GM23338 (cell line): ENCODE results near the gene CARMIL1. TPM values are rescaled to one million over a fixed set of nuclear protein-coding genes. Genes with fewer than 3 reads are reported as not detected.

Experiments
- ATAC-seq: fragments of 200-7000 bp; cut with Tn5 transposase; 3 replicates; pipeline ENCODE4 v1.9.1; 2020
- DNase-seq: peaks from one replicate; pipeline ENCODE4 v3.0.0-alpha.2; 2015; ENCODE audit warnings: low spot score
- H2AFZ ChIP-seq: fragments of 200-600 bp; sonication (generic); 2 replicates; pipeline ENCODE4 v1.8.0; 2016; ENCODE audit warnings: antibody characterized with exemption, mild to moderate bottlenecking, moderate library complexity
- H3F3A ChIP-seq: fragments of 200-600 bp; sonication (generic); replicated peaks from 2 replicates; pipeline ENCODE4 v1.8.0; 2017; ENCODE audit warnings: antibody characterized with exemption, mixed run types, low read depth
- H3K27ac ChIP-seq: fragments of 200-600 bp; sonication (generic); 2 replicates; pipeline ENCODE4 v1.6.1; 2016; ENCODE audit warnings: low read depth
- H3K27me3 ChIP-seq: fragments of 200-600 bp; sonication (generic); 2 replicates; pipeline ENCODE4 v1.8.0; 2016; ENCODE audit warnings: mild to moderate bottlenecking, mixed run types, moderate library complexity; ENCODE audit not compliant: insufficient read depth
- H3K36me3 ChIP-seq: fragments of 200-600 bp; sonication (generic); 2 replicates; pipeline ENCODE4 v1.8.0; 2016; ENCODE audit warnings: mild to moderate bottlenecking; ENCODE audit not compliant: insufficient read depth
- H3K4me1 ChIP-seq: fragments of 200-600 bp; sonication (generic); 2 replicates; pipeline ENCODE4 v1.8.0; 2016; ENCODE audit warnings: mild to moderate bottlenecking, moderate library complexity; ENCODE audit not compliant: insufficient read depth
- H3K4me2 ChIP-seq: fragments of 200-600 bp; sonication (generic); 2 replicates; pipeline ENCODE4 v1.7.1; 2017; ENCODE audit warnings: mixed run types
- H3K4me3 ChIP-seq: fragments of 200-600 bp; sonication (generic); 2 replicates; pipeline ENCODE4 v1.6.1; 2016; ENCODE audit warnings: mixed run types
- H3K79me2 ChIP-seq: fragments of 200-600 bp; sonication (generic); replicated peaks from 2 replicates; pipeline ENCODE4 v1.8.0; 2017; ENCODE audit warnings: mild to moderate bottlenecking; ENCODE audit not compliant: insufficient read depth
- H3K9me2 ChIP-seq: fragments of 200-600 bp; sonication (generic); 2 replicates; pipeline ENCODE4 v1.8.0; 2017; ENCODE audit not compliant: insufficient read depth
- H4K20me1 ChIP-seq: fragments of 200-600 bp; sonication (generic); replicated peaks from 2 replicates; pipeline ENCODE4 v1.8.0; 2017; ENCODE audit warnings: mild to moderate bottlenecking; ENCODE audit not compliant: insufficient read depth
- H3K27ac Mint-ChIP-seq: 2 replicates; pipeline ENCODE4 v1.8.0; 2020; ENCODE audit warnings: inconsistent platforms, mild to moderate bottlenecking, moderate library complexity, mixed read lengths
- H3K27me3 Mint-ChIP-seq: 3 replicates; pipeline ENCODE4 v1.8.0; 2022; ENCODE audit warnings: low read depth, mild to moderate bottlenecking, moderate library complexity, mixed read lengths, inconsistent platforms; ENCODE audit not compliant: insufficient read depth, poor library complexity
- H3K36me3 Mint-ChIP-seq: 3 replicates; pipeline ENCODE4 v1.8.0; 2021; ENCODE audit warnings: low read depth, mild to moderate bottlenecking, inconsistent platforms, moderate library complexity, mixed read lengths
- H3K4me1 Mint-ChIP-seq: 3 replicates; pipeline ENCODE4 v1.8.0; 2020; ENCODE audit warnings: mild to moderate bottlenecking, inconsistent platforms, mixed read lengths
- H3K4me3 Mint-ChIP-seq: 3 replicates; pipeline ENCODE4 v1.8.0; 2021; ENCODE audit warnings: moderate library complexity, mild to moderate bottlenecking, inconsistent platforms, mixed read lengths
- H3K9me3 Mint-ChIP-seq: 3 replicates; pipeline ENCODE4 v1.8.0; 2020; ENCODE audit warnings: moderate library complexity, mild to moderate bottlenecking, inconsistent platforms, mixed read lengths
- polyA plus RNA-seq: library from polyadenylated mRNA; unstranded; fragments of >200 nt; fragmentation: Nextera tagmentation; extraction: Ambion mirVana; gene quantifications from 2 replicates; pipeline ENCODE4 v1.2.1, GENCODE V29; 2016
- total RNA-seq: library from RNA; depleted of rRNA; stranded (reverse); fragments of >200 nt; shearing (Covaris generic); gene quantifications from 2 replicates; pipeline ENCODE4 v1.2.3, GENCODE V29; 2014
- TF ChIP-seq, protein P1 (sequence below): IDR thresholded peaks from one replicate; pipeline ENCODE4 v1.6.1; 2018; ENCODE audit warnings: antibody characterized with exemption; ENCODE audit not compliant: unreplicated experiment
- TF ChIP-seq, protein P2 (sequence below): fragments of 250-450 bp; sonication (Bioruptor Pico); IDR thresholded peaks from 2 replicates; pipeline ENCODE4 v1.5.0; 2020; ENCODE audit warnings: mild to moderate bottlenecking, moderate library complexity

CARMIL1 gene
- total and polyA plus RNA-seq, 2 experiments from 2014 or later, result 43.2 to 66.9 TPM

DNA sequence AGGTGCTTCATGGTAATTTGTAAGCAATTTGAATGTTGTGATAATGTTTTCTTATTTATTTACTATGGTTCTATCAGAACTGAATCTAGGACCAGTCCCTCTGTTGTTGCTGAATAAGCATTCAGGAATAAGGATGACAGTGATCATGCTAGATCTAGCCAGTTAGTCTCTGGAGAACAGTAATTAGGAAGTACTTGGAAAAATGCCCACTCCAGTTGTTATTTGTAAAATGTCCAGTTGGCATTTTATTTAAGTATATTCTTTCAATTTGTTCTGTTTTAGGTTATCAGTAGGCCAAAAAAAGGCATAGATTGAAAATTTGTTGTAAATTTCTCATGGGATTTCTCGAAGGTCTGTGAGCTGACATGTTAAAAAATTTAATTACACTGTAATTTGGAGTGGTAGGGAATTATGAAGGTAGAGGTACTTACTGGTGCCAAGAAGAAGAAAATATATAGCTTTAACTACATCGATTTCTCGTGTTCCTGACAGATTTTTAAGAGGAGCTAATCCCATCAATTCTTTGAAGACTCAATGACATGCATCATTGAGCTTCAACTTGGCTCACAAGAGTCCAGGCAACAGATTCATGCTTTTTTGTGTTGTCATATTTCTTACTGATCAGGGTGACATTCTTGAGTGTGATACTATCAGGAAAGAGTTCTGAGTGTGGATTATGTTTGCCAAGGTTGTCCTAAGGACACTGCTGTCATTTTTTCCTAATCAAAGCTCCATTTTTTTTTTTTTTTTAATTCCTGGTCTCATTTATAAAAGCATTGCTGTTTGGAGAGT lies 177.3 kb downstream of the CARMIL1 start:
- no peaks in the 10 kb centered on the region for H3K36me3 Mint-ChIP-seq
- Histone ChIP-seq H3K9me2 (no peaks in the 10 kb centered on the region), H3K36me3 (no peaks in the 10 kb centered on the region), H3F3A (no peaks in the 10 kb centered on the region), H3K27me3 (no peaks in the 10 kb centered on the region), H3K79me2 (no peaks in the 10 kb centered on the region), H3K4me3 (no peak overlapping the region), H3K4me2 (no peak overlapping the region), H3K4me1 (no peaks in the 10 kb centered on the region), H3K27ac (no peak overlapping the region), H4K20me1 (no peaks in the 10 kb centered on the region), H2AFZ (no peak overlapping the region)
- ATAC-seq, result no peak
- no peak for DNase-seq
- no peaks in the 10 kb centered on the region for H3K9me3 Mint-ChIP-seq
- H3K4me1 Mint-ChIP-seq, result peaks cover 12% of the 10 kb centered on the region
- no peaks in the 10 kb centered on the region for H3K27me3 Mint-ChIP-seq
- no peak overlapping the region for H3K4me3 Mint-ChIP-seq
- TF ChIP-seq, protein P1, sequence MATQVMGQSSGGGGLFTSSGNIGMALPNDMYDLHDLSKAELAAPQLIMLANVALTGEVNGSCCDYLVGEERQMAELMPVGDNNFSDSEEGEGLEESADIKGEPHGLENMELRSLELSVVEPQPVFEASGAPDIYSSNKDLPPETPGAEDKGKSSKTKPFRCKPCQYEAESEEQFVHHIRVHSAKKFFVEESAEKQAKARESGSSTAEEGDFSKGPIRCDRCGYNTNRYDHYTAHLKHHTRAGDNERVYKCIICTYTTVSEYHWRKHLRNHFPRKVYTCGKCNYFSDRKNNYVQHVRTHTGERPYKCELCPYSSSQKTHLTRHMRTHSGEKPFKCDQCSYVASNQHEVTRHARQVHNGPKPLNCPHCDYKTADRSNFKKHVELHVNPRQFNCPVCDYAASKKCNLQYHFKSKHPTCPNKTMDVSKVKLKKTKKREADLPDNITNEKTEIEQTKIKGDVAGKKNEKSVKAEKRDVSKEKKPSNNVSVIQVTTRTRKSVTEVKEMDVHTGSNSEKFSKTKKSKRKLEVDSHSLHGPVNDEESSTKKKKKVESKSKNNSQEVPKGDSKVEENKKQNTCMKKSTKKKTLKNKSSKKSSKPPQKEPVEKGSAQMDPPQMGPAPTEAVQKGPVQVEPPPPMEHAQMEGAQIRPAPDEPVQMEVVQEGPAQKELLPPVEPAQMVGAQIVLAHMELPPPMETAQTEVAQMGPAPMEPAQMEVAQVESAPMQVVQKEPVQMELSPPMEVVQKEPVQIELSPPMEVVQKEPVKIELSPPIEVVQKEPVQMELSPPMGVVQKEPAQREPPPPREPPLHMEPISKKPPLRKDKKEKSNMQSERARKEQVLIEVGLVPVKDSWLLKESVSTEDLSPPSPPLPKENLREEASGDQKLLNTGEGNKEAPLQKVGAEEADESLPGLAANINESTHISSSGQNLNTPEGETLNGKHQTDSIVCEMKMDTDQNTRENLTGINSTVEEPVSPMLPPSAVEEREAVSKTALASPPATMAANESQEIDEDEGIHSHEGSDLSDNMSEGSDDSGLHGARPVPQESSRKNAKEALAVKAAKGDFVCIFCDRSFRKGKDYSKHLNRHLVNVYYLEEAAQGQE, result no peak
- TF ChIP-seq, protein P2, sequence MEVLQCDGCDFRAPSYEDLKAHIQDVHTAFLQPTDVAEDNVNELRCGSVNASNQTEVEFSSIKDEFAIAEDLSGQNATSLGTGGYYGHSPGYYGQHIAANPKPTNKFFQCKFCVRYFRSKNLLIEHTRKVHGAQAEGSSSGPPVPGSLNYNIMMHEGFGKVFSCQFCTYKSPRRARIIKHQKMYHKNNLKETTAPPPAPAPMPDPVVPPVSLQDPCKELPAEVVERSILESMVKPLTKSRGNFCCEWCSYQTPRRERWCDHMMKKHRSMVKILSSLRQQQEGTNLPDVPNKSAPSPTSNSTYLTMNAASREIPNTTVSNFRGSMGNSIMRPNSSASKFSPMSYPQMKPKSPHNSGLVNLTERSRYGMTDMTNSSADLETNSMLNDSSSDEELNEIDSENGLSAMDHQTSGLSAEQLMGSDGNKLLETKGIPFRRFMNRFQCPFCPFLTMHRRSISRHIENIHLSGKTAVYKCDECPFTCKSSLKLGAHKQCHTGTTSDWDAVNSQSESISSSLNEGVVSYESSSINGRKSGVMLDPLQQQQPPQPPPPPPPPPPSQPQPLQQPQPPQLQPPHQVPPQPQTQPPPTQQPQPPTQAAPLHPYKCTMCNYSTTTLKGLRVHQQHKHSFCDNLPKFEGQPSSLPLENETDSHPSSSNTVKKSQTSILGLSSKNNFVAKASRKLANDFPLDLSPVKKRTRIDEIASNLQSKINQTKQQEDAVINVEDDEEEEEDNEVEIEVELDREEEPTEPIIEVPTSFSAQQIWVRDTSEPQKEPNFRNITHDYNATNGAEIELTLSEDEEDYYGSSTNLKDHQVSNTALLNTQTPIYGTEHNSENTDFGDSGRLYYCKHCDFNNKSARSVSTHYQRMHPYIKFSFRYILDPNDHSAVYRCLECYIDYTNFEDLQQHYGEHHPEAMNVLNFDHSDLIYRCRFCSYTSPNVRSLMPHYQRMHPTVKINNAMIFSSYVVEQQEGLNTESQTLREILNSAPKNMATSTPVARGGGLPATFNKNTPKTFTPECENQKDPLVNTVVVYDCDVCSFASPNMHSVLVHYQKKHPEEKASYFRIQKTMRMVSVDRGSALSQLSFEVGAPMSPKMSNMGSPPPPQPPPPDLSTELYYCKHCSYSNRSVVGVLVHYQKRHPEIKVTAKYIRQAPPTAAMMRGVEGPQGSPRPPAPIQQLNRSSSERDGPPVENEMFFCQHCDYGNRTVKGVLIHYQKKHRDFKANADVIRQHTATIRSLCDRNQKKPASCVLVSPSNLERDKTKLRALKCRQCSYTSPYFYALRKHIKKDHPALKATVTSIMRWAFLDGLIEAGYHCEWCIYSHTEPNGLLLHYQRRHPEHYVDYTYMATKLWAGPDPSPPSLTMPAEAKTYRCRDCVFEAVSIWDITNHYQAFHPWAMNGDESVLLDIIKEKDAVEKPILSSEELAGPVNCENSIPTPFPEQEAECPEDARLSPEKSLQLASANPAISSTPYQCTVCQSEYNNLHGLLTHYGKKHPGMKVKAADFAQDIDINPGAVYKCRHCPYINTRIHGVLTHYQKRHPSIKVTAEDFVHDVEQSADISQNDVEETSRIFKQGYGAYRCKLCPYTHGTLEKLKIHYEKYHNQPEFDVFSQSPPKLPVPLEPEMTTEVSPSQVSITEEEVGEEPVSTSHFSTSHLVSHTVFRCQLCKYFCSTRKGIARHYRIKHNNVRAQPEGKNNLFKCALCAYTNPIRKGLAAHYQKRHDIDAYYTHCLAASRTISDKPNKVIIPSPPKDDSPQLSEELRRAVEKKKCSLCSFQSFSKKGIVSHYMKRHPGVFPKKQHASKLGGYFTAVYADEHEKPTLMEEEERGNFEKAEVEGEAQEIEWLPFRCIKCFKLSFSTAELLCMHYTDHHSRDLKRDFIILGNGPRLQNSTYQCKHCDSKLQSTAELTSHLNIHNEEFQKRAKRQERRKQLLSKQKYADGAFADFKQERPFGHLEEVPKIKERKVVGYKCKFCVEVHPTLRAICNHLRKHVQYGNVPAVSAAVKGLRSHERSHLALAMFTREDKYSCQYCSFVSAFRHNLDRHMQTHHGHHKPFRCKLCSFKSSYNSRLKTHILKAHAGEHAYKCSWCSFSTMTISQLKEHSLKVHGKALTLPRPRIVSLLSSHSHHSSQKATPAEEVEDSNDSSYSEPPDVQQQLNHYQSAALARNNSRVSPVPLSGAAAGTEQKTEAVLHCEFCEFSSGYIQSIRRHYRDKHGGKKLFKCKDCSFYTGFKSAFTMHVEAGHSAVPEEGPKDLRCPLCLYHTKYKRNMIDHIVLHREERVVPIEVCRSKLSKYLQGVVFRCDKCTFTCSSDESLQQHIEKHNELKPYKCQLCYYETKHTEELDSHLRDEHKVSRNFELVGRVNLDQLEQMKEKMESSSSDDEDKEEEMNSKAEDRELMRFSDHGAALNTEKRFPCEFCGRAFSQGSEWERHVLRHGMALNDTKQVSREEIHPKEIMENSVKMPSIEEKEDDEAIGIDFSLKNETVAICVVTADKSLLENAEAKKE (CRISPR knock-in tag), result no peak
- no peak overlapping the region for H3K27ac Mint-ChIP-seq
